Stimulated activated CD4-positive, alpha-beta T cell treated with anti-CD3 and anti-CD28 coated beads, Interleukin-2, amount 100 ng/mL, for 48 hours (primary cell): ENCODE results near the gene ATP6V1B1.
A peak's percentile ranks its signal among the peaks of the same experiment; 100 is the strongest.

Experiments used
- DNase-seq, 2 donors: peaks; one replicate each; pipeline ENCODE4 v3.0.0-alpha.2; 2020

The ATP6V1B1 gene

DNA sequence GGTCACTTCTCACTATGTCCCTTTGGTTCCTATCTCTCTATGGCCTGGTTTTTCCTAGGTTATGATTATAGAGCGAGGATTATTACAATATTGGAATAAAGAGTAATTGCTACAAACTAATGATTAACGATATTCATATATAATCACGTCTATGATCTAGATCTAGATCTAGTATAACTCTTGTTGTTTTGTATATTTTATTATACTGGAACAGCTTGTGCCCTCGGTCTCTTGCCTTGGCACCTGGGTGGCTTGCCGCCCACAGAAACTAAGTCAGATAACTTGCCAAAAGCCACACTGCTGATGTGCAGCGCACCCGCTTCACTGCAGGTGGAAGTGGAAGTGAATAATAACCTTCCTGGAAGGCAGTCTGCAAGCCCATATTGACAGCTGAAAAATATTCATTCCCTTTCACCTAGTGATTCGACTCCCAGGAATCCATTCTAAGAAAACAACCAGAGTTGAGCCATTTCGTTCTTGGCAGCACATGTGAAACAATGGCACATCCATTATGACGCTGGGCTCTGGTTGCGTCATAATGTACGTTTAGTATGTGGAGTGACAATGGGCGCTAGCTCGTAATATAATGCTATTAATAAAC is 42.0 kb downstream of the ATP6V1B1 start:
- DNase-seq = peak in 1 of 2 donors; percentile 13

DNA sequence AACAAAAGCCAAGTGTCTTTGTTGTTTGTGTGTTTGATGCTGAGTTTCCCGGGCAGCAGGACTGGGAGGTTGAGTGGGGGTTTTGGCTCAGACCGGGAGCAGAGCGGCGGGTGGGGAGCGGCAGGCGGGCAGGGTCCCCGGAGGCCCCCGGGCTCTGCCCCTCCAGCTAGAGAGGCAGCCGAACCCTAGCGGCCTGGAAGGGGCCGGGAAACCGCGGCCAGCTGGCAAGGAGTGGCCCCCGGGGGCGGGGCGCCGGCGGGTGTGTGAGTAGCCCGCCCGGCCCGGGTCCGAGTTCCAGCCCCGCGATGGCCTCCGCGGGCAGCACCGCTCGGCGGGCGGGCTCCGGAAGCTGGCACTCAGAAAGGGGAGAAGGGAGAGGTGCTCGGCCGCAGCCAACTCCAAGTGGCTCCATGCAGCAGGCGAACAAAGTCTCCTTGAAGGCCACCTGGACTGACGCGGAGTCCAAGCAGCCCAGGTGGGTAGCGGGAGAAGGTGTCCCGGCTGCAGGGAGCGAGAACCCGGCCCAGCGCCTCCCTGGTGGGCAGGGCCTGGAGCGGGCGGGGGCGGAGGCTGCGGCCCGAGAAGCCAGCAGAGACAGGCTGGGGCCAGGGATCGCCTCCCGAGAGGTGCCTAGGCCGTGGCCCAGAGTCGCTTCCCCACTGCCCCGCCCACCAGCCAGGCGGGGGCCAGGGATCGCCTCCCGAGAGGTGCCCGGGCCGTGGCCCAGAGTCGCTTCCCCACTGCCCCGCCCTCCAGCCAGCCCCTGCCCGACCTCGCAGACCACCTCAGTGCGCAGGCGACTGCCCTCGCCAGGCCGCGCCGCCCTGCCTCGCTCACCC is 42.9 kb downstream of the ATP6V1B1 start, which contains the start of gene ANKRD53:
Gene ANKRD53, plus strand, starts transcription at position 290 of the 839 bp plus-strand sequence. Its CDS starts 16 bp downstream, at position 306.
- no peak for DNase-seq

DNA sequence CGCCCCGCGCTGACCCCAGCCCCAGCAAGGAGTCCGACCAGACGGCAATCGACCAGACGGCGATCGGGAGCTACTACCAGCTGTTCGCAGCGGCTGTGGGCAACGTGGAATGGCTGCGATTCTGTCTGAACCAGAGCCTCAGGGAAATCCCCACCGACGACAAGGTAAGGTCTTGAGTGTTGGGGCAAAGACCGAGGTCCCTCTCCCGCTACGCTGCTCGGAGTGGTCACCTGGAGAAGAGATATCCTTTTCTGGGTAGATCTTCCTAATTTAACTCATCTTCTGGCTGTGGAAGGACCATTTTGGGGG is 43.4 kb downstream of the ATP6V1B1 start:
- DNase-seq = no peak

DNA sequence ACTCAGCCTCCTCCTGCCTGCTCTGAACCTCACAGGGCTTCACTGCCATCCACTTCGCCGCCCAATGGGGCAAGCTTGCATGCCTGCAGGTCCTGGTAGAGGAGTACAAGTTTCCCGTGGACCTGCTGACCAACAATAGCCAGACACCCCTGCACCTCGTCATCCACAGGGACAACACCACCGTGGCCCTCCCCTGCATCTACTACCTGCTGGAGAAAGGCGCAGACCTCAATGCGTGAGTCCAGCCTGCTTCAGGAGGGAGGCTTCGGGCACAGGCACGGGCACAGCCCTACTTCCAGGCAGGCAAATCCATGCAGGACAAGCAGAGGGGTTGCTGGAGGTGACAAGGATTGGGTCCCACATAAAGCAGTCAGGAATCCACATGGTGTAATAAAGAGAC is 43.9 kb downstream of the ATP6V1B1 start:
- no peak for DNase-seq

DNA sequence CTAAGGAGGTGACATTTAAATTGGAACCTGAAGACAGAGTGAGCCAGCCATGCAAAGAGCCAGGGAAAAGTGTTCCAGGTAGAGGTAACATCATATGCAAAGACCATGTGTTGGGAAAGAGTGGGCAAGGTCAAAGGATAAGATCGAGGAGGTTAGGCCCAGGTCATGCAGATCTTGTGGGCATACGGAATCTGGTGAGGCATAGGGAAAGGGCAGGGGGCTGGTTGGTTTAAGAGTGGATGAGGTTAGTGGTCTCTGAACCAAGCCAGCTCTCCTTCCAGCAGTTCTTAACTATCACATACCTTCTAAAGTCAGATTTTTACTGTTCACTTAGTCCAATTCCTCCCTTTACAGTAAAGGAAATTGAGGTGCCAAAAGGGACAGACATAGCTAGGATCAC is 45.7 kb downstream of the ATP6V1B1 start:
- DNase-seq = no peak

DNA sequence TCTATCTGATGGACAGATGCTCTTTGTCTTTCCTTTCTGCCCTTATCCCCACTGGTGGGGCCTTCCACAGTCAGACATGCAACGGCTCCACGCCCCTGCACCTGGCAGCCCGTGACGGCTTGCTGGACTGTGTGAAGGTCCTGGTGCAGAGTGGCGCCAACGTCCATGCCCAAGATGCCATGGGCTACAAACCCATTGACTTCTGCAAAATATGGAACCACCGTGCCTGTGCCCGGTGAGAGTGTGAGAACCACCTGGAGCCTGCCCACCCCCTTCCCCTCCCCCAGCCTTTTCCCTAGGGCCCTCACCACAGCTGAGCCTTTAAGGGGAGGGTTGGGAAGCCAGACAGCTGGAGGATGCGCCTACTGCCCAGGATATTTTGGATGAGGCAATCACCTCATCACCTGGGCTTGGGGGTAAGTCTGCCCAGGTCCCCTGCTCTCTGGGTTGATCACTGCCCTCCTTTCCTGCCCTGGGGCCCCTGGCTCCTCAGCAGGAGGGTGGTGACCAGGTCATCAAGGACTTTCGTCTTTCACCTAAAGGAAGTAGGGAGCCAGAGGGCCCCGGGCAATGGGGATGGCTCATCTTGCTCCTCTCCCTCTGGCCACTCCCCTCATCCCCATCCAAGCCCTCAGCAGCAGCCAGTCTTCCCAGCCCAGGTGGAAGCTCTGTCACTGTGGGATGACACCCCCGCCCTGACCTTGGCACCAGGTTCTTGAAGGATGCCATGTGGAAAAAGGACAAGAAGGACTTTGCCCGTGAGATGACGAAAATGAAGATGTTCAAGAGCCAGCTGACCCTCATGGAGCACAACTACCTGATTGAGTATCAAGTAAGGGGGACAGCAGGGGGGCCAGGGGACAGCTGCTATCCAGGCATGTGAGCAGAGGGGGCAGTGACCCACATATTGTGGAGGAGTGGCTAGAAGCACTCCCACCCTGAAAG is 46.4 kb downstream of the ATP6V1B1 start:
- no peak for DNase-seq

DNA sequence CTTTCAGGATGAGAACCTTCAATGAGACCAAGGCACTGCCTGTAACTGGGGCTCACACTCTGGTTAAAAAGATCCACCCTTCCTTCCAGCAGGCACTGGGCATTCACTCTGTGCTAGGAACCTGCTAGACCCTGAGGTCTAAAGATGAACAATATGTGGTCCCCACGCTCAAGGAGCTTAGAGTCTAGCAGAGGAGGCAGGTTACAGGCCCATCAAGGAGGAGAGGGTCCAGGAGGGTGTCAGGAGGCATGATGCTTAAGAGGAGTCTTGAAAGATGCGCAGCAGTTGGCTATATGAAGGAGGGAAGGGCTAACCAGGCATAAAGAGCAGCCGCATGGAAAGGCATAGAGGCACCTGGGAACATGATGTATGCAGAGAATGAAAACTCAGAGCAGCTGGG is 47.3 kb downstream of the ATP6V1B1 start:
- no peak for DNase-seq

DNA sequence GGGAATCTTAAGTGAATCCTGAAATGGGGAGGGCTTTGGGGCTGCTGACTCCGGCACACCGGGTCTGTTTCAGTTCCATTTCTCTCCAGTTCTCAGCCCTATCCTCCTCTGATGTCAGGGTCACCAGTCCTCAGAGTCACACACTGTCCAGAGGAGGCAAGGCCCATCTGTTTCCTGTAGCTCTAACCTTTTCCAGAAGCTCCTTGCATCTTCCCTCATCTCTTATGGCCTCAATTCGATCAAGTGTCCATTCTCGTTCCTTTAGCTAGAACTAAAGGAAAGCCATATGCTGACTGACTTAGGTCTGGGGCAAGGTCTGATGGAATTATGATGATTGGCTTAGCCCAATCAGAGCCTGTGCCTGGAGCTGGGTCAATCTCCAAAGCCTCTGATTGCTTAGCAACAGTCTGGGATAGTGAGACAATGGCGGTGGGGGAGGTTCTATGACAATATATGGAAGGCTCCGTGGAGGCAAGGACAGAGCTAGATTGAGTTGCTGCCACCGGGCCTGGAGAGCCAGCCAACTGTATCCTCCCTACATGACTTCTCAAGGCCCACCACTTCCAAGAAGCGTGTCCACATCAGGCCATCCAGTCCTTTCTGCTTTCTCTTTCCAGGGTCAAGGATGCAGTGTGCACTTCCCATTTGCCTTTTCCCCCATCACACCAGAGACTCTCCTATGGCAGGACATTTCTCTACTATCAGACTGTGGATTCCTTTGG is 48.0 kb downstream of the ATP6V1B1 start:
- DNase-seq = no peak

DNA sequence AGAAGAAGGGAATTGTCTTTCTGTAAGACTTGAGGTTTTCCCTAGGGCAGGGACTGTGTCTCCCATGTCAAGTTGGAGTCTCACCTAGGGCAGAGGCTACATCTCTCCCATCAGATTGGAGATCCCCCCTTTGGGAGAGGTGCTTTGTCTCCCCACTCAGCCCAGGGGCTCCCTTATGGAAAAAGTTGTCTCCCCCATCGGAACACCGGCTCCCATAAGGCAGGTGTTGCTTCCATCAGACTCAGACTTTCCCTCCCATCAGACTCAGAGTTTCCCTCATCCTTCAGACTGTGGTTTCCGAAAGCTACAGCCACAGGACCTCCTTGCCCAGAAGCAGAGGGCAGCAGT is 48.5 kb downstream of the ATP6V1B1 start:
- no peak for DNase-seq

DNA sequence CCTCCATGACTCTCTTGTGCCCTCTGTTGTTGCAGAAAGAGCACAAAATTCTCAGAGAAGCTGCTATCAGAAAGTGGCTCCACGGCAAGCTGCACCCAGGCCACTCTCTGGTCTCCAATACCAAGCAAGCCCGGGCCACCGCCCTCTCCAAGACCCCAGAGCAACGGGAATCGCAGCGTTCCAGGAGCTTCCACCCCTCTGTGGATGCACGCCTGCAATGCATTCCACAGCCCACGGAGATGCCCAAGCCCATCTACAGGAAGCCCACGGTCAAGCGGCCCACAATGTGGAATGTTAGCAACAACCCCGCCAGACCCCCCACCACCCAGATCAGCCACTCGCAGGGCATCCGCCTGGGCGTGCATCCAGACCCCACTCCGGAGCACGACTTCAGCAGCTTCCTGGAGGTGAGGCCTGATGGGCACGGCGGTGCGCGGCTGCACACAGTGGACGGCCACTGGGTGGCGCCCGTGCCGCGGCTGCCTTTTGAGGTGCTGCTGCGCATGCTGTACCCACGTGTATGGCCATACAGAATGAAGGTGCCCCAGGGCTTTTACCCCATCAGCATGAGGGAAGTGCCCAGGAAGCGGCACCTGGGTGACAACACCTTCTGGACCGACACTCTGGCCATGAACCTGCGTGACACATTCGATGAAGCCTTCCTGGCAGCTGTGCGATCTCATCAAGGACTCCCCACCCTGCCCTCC is 49.0 kb downstream of the ATP6V1B1 start:
- DNase-seq = peak; percentile 78 to 85

DNA sequence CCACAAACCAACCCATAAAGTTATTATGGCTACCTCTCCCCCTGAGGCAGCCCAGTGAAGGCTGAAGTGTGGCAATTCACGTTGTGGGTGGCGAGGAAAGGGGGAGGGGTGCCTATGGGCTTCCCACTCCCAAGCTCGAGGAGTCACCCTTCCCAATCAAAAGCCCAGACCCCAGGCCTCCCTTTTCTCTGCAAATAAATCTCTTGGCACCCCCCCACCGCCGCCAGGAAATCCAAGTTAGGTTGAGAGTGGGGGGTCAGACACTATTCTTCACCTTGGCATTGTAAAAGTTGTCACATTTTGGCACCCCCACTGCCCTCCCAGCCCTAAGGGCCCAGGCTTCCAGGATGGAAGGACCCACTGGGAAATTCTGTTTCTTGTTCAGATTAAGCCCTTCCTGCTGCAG is 49.6 kb downstream of the ATP6V1B1 start:
- no peak for DNase-seq

DNA sequence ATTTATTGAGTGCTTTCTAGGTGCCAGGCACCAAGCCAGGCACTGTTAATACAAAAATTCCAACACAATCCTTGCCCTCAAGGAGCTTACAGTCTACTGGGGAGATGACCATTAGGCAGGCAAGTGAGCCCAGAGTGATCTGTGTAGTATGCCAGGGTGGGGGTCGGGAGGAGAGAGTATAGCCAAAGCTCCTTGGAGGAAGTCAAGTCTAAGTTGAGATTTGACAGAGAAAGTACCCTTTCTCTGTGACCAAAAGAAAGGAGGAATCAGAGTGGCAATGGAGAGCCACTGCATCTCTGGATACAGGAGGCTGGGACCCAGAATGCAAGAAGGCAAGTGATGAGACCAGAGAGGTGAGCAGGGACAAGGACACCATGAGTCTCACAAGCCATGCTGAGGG is 50.3 kb downstream of the ATP6V1B1 start:
- DNase-seq = no peak

DNA sequence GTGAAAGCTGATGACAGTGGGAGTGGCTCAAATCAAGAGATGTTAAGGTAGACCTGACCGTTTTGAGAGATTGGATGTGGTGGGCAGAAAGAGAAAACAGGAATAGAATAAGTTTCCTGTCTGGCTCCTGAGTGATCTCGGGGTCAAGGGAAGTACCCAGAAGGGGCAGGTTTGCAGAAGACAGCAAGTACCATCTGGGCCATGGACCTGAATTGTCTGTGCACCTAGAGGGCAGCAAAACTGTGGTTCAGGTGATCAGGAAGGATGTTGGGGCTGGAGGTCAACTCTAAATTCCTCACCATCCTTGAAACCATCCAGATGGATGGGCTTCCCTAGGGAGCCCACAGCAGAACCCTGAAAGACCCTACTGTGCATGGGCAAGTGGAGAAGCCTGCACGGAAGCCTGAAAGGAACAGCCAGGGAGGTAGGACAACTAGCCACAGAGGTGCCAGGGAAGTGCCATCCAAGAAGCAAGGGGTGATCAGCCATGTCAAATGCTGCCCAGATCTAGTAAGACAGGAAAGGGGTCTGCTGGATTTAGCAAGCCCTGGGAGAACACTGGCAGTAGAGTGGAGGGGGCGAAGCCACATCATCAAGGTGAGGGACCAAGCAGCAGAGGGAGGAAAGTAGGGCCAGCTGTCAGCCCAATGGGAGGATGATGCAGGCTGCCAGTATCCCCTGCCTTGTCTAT is 50.9 kb downstream of the ATP6V1B1 start:
- no peak for DNase-seq

DNA sequence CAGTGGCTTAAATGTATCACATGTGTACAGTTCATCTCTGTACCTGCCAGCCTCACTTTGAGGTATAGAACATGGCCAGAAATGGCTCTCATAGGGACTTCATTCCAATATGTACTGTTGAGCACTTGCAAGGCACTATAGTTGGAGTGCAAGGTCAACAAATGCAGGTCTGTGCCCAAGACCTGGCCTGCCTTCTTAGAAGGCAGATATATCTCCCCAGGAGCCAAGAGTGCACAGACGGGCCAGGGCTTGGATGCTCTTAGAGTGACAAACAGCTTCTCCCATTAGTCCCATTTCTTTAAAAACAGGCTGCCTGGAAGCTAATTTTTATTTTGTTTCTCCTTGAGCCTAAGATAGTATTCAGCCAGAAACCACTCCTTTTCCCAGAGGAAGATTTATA is 51.7 kb downstream of the ATP6V1B1 start:
- no peak for DNase-seq

DNA sequence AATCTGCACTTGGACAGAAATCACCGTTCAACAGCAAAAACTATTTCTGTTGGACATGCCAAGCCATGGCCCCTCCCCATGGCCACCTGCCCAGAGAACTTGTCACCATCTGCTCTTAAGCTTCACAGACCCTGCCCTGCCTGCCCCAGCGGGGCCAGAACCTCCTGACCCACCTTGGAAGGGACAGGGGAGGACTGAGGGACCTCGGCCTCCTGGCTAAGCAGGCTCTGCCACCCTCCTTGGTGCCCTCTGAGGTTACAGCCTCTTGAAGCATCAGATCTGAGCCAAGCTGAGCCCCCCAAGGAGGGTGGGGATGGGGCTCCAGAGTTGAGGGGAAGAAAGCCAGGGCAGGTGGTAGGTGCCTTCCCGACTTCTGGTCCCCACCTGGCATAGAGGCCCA is 52.5 kb downstream of the ATP6V1B1 start:
- no peak for DNase-seq

DNA sequence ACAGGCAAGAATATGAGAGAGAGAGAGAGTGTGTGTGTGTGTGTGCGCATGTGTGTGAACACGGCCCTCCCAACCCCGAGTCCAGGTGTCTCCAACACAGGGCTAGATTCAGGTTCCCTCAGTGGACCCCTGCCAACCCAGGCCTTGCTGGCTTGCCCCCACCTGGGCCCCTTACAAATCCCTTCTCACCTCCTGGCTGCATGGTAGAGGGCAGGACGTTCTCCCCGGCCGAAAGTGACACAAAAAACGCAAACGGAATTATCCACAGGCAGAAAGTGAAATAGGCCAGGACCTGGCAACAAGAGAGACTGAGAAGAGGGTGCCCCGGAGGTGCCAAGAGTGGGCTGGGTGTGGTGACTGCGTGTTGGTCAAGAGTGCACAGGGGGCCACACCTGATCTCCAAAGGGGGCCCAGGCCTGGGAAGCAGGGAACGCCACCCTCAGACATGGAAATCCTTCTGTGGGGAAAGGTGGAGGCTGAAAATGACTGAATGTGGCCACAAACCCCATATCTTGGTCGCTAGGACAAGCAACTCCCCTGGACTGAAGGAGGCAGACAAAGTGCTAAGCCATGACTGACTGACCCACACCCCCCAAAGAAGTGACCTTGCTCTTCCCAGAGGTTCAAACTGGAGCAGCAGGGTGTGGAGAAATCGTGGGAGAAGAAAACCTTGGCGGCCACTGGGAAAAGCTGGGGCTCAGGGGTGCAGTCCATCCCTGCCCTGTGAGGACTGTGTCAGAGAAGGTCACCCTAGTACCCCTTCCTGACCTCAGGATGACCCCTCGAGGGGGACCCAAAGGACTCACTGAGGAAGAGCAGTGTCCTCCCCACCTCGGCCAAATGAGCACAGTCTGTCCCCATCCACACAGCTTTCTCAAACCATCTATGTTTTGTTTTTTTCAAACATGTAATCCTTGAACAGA is 53.3 kb downstream of the ATP6V1B1 start:
- no peak for DNase-seq

DNA sequence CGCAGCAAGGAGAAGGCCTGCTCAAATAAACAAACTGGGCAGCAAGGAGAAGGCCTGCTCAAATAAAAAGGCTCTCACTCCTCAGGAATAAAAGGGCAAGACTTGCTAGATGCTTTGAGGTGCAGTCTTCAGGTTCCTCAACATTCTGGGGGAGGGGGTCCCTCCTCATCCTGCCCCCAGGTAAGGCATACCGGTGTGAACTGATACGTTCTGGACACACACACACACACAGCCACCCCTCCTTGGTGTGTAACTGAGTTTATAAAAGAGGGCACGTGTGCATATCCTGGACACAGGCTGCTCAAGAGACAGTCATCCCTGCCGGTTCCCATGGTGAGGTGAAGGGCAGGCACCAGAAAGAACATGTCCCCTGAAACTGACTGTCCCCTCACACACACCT is 54.5 kb downstream of the ATP6V1B1 start:
- DNase-seq = no peak

DNA sequence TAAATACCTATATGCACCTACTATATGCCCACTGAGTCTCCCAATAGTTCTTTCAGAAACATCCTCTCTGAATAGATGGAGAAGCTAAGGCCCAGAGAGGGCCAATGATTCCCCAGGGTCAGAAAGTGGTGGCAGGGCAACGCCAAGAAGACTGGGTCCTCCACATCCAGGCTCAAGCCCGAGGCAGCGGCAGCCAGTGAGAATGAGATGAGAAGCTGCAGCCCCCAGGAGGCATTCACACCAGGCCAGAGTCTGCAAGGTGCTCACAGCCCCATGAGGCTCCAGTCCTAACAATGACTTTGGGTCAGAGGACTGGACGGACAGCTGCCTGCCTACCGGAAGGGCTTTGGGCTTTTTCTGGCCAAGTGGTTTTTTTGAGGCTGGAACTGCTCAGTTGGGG is 55.4 kb downstream of the ATP6V1B1 start:
- no peak for DNase-seq

DNA sequence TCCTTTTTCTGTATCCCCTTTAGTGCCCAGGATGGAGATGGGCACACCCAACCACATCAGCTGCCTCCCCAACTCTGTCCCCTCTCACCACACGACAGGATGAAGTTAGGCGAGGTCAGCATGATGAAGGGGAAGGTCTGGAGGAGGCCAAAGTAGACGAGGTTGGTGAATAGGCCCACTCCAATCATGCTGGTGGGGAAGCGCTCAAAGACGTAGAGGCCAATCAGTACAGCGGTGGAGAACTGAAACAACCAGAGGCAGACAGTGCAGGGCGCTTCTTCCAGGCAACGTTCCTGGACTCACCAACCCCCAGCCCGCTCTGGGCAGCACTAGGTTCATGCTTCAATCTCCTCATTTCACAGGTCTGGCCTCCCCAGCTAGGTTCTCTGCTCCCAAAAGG is 56.0 kb downstream of the ATP6V1B1 start:
- no peak for DNase-seq
